H1 (cell line): ENCODE data around the gene ADAM22.

Experiments used
- CHD2 ChIP-seq: IDR thresholded peaks from 2 replicates; pipeline ENCODE4 v1.6.1; 2012; ENCODE audit warnings: low read length, improper control_type of control experiment
- CTCF ChIP-seq, 3 experiments: IDR thresholded peaks; 1 replicate in 2 of 3; 2 replicates in 1 of 3; pipeline versions ENCODE4 v1.5.1 to v1.6.1; 2011; ENCODE audit warnings: low read length in 3 of 3, mild to moderate bottlenecking in 3 of 3, inconsistent platforms in 2 of 3, low read depth in 1 of 3, moderate library complexity in 1 of 3; ENCODE audit not compliant: insufficient read depth in 1 of 3; ENCODE audit errors: control extremely low read depth in 1 of 3
- EGR1 ChIP-seq: IDR thresholded peaks from 2 replicates; pipeline ENCODE4 v1.6.1; 2011; ENCODE audit warnings: low read depth, low read length, borderline replicate concordance
- POLR2A ChIP-seq, 2 experiments: IDR thresholded peaks; 1 replicate in 1 of 2; 2 replicates in 1 of 2; pipeline ENCODE4 v1.6.1; 2011; ENCODE audit warnings: low read depth in 2 of 2, low read length in 2 of 2, mild to moderate bottlenecking in 2 of 2; ENCODE audit errors: control extremely low read depth in 1 of 2
- POLR2AphosphoS5 ChIP-seq: IDR thresholded peaks from 2 replicates; pipeline ENCODE4 v1.6.1; 2011; ENCODE audit warnings: low read depth, low read length
- RXRA ChIP-seq: IDR thresholded peaks from 2 replicates; pipeline ENCODE4 v1.6.1; 2011; ENCODE audit warnings: low read depth, mild to moderate bottlenecking, low read length, moderate library complexity; ENCODE audit not compliant: insufficient read depth
- SIN3A ChIP-seq, 2 experiments: IDR thresholded peaks in 1 of 2; conservative IDR thresholded peaks in 1 of 2; 2 replicates each; pipeline ENCODE4 v1.6.1; 2011 to 2012; ENCODE audit warnings: low read length in 2 of 2, improper control_type of control experiment in 1 of 2, low read depth in 1 of 2, mild to moderate bottlenecking in 1 of 2
- SRF ChIP-seq: IDR thresholded peaks from 2 replicates; pipeline ENCODE4 v1.6.1; 2011; ENCODE audit warnings: mild to moderate bottlenecking, low read depth, low read length, moderate library complexity
- TEAD4 ChIP-seq: IDR thresholded peaks from 2 replicates; pipeline ENCODE4 v1.6.1; 2012; ENCODE audit warnings: low read depth, low read length, inconsistent platforms, mixed read lengths

- TF ChIP-seq SRF (no peak), EGR1 (no peak), TEAD4 (no peak), SIN3A (conservative IDR thresholded peaks at IDR 0.05 in 1 of 2, IDR thresholded peaks at IDR 0.05 in 1 of 2; ENCODE audit: low read depth in 1 of 2, low read length in 2 of 2) (no peak), POLR2AphosphoS5 (no peak), CTCF (IDR thresholded peaks at IDR 0.05; ENCODE audit: control extremely low read depth in 1 of 3, insufficient read depth in 1 of 3, low read depth in 1 of 3, low read length in 3 of 3) (no peak), CHD2 (no peak), POLR2A (IDR thresholded peaks at IDR 0.05; ENCODE audit: control extremely low read depth in 1 of 2, low read depth in 2 of 2, low read length in 2 of 2) (no peak), RXRA (no peak)
Observed at GRCh38 chr7:87899255-87899654, 34.8 kb upstream of the ADAM22 start.
